WTC11 (cell line): ENCODE results near the gene QDPR. TPM values are rescaled to one million over a fixed set of nuclear protein-coding genes. Genes with fewer than 3 reads are reported as not detected.

Source experiments
- ATAC-seq: fragments of 200-7000 bp; cut with Tn5 transposase; 2 replicates; pipeline ENCODE4 v1.10.0; 2021; ENCODE audit warnings: mild to moderate bottlenecking, moderate library complexity
- CTCF ChIA-PET: fragments of 300-600 bp; sonication (Branson Sonifier 250); formaldehyde crosslinking; loops from one replicate; lab custom pipeline; 2021; ENCODE audit warnings: antibody characterized with exemption; lab: Charles Lee
- POLR2A ChIA-PET: fragments of 350-600 bp; sonication (Branson Sonifier 250); formaldehyde crosslinking; loops from one replicate; lab custom pipeline; 2021; ENCODE audit warnings: antibody characterized with exemption; lab: Charles Lee
- DNase-seq: peaks from one replicate; pipeline ENCODE4 v3.0.0; 2021; ENCODE audit warnings: low spot score
- H3K27ac Mint-ChIP-seq: 2 replicates; pipeline ENCODE4 v1.8.0; 2021; ENCODE audit warnings: mixed read lengths
- H3K27me3 Mint-ChIP-seq: 2 replicates; pipeline ENCODE4 v1.8.0; 2021; ENCODE audit warnings: low read depth, mild to moderate bottlenecking, moderate library complexity, mixed read lengths
- H3K36me3 Mint-ChIP-seq: 2 replicates; pipeline ENCODE4 v1.8.0; 2021; ENCODE audit warnings: mixed read lengths
- H3K4me1 Mint-ChIP-seq: 2 replicates; pipeline ENCODE4 v1.8.0; 2022; ENCODE audit warnings: mixed read lengths
- H3K4me3 Mint-ChIP-seq: 2 replicates; pipeline ENCODE4 v1.8.0; 2021; ENCODE audit warnings: mild to moderate bottlenecking, moderate library complexity, mixed read lengths
- H3K9me3 Mint-ChIP-seq: 2 replicates; pipeline ENCODE4 v1.8.0; 2021; ENCODE audit warnings: mixed read lengths
- JUN ChIP-seq: sonication (generic); formaldehyde crosslinking; IDR thresholded peaks from 2 replicates; pipeline ENCODE4 v1.8.0; 2023; ENCODE audit warnings: mild to moderate bottlenecking, missing genetic modification reagents
- KAT7 ChIP-seq: sonication (generic); formaldehyde crosslinking; IDR thresholded peaks from 2 replicates; pipeline ENCODE4 v1.8.1; 2023; ENCODE audit warnings: missing genetic modification reagents, mild to moderate bottlenecking, borderline replicate concordance
- NR1H2 ChIP-seq: sonication (generic); formaldehyde crosslinking; IDR thresholded peaks from 2 replicates; pipeline ENCODE4 v1.9.0; 2021; ENCODE audit warnings: mild to moderate bottlenecking, moderate library complexity, missing genetic modification reagents
- ZNF138 ChIP-seq: sonication (generic); formaldehyde crosslinking; conservative IDR thresholded peaks from 2 replicates; pipeline ENCODE4 v1.8.1; 2022; ENCODE audit warnings: mild to moderate bottlenecking, moderate library complexity, missing genetic modification reagents
- ZNF317 ChIP-seq: sonication (generic); formaldehyde crosslinking; IDR thresholded peaks from 2 replicates; pipeline ENCODE4 v1.8.1; 2023; ENCODE audit warnings: low read depth, mild to moderate bottlenecking, moderate library complexity, missing genetic modification reagents, borderline replicate concordance
- ZNF396 ChIP-seq: fragments of 250-450 bp; sonication (Bioruptor Pico); IDR thresholded peaks from 2 replicates; pipeline ENCODE4 v1.8.0; 2021; ENCODE audit warnings: mild to moderate bottlenecking, moderate library complexity, borderline replicate concordance
- ZNF416 ChIP-seq: fragments of 250-450 bp; sonication (Bioruptor Pico); IDR thresholded peaks from 2 replicates; pipeline ENCODE4 v1.9.0; 2021; ENCODE audit warnings: mild to moderate bottlenecking, inconsistent platforms
- ZNF671 ChIP-seq: fragments of 250-450 bp; sonication (Bioruptor Pico); IDR thresholded peaks from 2 replicates; pipeline ENCODE4 v1.8.0; 2021; ENCODE audit warnings: mild to moderate bottlenecking
- total RNA-seq: library from RNA; stranded (reverse); gene quantifications from 3 replicates; pipeline ENCODE4 v1.2.3, GENCODE V29; 2021
- TF ChIP-seq, protein P1 (sequence below): sonication (generic); formaldehyde crosslinking; IDR thresholded peaks from 2 replicates; pipeline ENCODE4 v1.8.0; 2022; ENCODE audit warnings: mild to moderate bottlenecking, missing genetic modification reagents
- TF ChIP-seq, protein P2 (sequence below): sonication (generic); formaldehyde crosslinking; IDR thresholded peaks from 2 replicates; pipeline ENCODE4 v1.8.1; 2022; ENCODE audit warnings: mild to moderate bottlenecking, moderate library complexity, missing genetic modification reagents
- TF ChIP-seq, protein P3 (sequence below): sonication (generic); formaldehyde crosslinking; IDR thresholded peaks from 2 replicates; pipeline ENCODE4 v1.8.0; 2022; ENCODE audit warnings: mild to moderate bottlenecking, missing genetic modification reagents
- TF ChIP-seq, protein P4 (sequence below): sonication (generic); formaldehyde crosslinking; IDR thresholded peaks from 2 replicates; pipeline ENCODE4 v1.8.1; 2022; ENCODE audit warnings: missing genetic modification reagents, borderline replicate concordance
- TF ChIP-seq, protein P5 (sequence below): fragments of 200-600 bp; IDR thresholded peaks from 2 replicates; pipeline ENCODE4 v1.8.0; 2022; ENCODE audit warnings: antibody characterized with exemption
- TF ChIP-seq, protein P6 (sequence below): sonication (generic); formaldehyde crosslinking; IDR thresholded peaks from 2 replicates; pipeline ENCODE4 v1.8.0; 2022; ENCODE audit warnings: mild to moderate bottlenecking, missing genetic modification reagents
- TF ChIP-seq, protein P7 (sequence below): sonication (generic); formaldehyde crosslinking; IDR thresholded peaks from 2 replicates; pipeline ENCODE4 v1.8.1; 2022; ENCODE audit warnings: mild to moderate bottlenecking, missing genetic modification reagents, moderate library complexity, borderline replicate concordance
- TF ChIP-seq, protein P8 (sequence below): sonication (generic); formaldehyde crosslinking; IDR thresholded peaks from 2 replicates; pipeline ENCODE4 v1.8.1; 2023; ENCODE audit warnings: mild to moderate bottlenecking, moderate library complexity, missing genetic modification reagents
- TF ChIP-seq, protein P9 (sequence below): sonication (generic); formaldehyde crosslinking; IDR thresholded peaks from 2 replicates; pipeline ENCODE4 v1.8.0; 2023; ENCODE audit warnings: mild to moderate bottlenecking, missing genetic modification reagents
- TF ChIP-seq, protein P10 (sequence below): sonication (generic); formaldehyde crosslinking; IDR thresholded peaks from 2 replicates; pipeline ENCODE4 v1.8.1; 2022; ENCODE audit warnings: low read depth, mild to moderate bottlenecking, moderate library complexity, missing genetic modification reagents, borderline replicate concordance

QDPR gene
- total RNA-seq, 1 experiment from 2014 or later: 33.6 TPM

DNA sequence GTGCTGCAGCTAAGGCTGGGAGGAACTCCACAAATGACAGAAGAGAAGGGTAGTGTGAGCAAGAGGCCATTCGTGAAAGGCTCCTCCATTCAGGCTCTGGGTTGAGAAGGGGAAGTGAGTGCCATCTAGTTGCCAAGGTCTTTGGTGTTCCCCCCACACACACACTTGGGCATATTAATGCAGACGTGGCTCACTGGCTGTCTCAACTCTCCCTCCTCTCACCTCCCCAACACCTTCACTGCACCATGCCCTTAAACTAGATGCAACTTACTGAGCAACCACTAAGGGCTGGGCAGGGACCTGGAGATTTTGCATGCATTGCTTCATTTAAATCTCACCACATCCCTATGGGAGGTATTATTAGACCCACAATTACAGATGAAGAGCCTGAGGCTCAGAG is 11.8 kb upstream of the QDPR start (continued):
- TF ChIP-seq NR1H2 (CRISPR knock-in tag) (no peak), ZNF416 (CRISPR knock-in tag) (no peak), JUN (CRISPR knock-in tag) (no peak)
- TF ChIP-seq, protein P1, sequence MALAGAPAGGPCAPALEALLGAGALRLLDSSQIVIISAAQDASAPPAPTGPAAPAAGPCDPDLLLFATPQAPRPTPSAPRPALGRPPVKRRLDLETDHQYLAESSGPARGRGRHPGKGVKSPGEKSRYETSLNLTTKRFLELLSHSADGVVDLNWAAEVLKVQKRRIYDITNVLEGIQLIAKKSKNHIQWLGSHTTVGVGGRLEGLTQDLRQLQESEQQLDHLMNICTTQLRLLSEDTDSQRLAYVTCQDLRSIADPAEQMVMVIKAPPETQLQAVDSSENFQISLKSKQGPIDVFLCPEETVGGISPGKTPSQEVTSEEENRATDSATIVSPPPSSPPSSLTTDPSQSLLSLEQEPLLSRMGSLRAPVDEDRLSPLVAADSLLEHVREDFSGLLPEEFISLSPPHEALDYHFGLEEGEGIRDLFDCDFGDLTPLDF: no peak
- TF ChIP-seq, protein P2, sequence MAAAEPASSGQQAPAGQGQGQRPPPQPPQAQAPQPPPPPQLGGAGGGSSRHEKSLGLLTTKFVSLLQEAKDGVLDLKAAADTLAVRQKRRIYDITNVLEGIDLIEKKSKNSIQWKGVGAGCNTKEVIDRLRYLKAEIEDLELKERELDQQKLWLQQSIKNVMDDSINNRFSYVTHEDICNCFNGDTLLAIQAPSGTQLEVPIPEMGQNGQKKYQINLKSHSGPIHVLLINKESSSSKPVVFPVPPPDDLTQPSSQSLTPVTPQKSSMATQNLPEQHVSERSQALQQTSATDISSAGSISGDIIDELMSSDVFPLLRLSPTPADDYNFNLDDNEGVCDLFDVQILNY (CRISPR knock-in tag): no peak
- TF ChIP-seq, protein P3, sequence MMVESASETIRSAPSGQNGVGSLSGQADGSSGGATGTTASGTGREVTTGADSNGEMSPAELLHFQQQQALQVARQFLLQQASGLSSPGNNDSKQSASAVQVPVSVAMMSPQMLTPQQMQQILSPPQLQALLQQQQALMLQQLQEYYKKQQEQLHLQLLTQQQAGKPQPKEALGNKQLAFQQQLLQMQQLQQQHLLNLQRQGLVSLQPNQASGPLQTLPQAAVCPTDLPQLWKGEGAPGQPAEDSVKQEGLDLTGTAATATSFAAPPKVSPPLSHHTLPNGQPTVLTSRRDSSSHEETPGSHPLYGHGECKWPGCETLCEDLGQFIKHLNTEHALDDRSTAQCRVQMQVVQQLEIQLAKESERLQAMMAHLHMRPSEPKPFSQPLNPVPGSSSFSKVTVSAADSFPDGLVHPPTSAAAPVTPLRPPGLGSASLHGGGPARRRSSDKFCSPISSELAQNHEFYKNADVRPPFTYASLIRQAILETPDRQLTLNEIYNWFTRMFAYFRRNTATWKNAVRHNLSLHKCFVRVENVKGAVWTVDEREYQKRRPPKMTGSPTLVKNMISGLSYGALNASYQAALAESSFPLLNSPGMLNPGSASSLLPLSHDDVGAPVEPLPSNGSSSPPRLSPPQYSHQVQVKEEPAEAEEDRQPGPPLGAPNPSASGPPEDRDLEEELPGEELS (CRISPR knock-in tag): no peak
- TF ChIP-seq, protein P4, sequence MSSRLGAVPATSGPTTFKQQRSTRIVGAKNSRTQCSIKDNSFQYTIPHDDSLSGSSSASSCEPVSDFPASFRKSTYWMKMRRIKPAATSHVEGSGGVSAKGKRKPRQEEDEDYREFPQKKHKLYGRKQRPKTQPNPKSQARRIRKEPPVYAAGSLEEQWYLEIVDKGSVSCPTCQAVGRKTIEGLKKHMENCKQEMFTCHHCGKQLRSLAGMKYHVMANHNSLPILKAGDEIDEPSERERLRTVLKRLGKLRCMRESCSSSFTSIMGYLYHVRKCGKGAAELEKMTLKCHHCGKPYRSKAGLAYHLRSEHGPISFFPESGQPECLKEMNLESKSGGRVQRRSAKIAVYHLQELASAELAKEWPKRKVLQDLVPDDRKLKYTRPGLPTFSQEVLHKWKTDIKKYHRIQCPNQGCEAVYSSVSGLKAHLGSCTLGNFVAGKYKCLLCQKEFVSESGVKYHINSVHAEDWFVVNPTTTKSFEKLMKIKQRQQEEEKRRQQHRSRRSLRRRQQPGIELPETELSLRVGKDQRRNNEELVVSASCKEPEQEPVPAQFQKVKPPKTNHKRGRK: no peak
- TF ChIP-seq, protein P5, sequence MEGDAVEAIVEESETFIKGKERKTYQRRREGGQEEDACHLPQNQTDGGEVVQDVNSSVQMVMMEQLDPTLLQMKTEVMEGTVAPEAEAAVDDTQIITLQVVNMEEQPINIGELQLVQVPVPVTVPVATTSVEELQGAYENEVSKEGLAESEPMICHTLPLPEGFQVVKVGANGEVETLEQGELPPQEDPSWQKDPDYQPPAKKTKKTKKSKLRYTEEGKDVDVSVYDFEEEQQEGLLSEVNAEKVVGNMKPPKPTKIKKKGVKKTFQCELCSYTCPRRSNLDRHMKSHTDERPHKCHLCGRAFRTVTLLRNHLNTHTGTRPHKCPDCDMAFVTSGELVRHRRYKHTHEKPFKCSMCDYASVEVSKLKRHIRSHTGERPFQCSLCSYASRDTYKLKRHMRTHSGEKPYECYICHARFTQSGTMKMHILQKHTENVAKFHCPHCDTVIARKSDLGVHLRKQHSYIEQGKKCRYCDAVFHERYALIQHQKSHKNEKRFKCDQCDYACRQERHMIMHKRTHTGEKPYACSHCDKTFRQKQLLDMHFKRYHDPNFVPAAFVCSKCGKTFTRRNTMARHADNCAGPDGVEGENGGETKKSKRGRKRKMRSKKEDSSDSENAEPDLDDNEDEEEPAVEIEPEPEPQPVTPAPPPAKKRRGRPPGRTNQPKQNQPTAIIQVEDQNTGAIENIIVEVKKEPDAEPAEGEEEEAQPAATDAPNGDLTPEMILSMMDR: no peak

DNA sequence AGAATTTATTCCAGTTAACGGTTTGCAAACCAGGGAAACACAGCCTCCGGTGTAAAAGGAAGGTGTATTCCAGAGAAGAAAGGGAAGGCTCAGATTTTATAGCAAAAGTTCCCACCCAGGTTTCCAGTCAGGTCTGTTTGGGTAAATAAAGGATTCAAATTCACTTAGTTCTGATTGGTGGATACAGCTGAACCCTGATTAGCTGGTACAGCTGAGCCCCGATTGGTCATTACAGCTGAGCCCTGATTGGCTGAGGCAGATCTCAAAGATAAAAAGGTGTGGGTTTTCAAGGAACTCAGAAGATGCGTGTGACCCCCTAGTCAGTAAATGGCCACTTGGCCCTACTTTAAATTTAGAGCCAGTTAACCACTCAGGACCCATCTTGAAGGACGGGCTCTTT is 9.7 kb upstream of the QDPR start:
- Mint-ChIP-seq H3K4me1 (peaks cover 24% of the 10 kb centered on the region), H3K9me3 (peaks cover 4% of the 10 kb centered on the region), H3K4me3 (no peak overlapping the region), H3K27ac (no peak overlapping the region), H3K27me3 (no peaks in the 10 kb centered on the region), H3K36me3 (no peaks in the 10 kb centered on the region)
- DNase-seq (no peak), ATAC-seq (no peak; the same call in 1 of the 2 replicates)
- CTCF ChIA-PET: no interaction called here
- POLR2A ChIA-PET: interaction anchor here (0.6 kb wide), 2 partner anchors 92 to 345 kb away, joined by 3 read pairs; no protein-coding TSS in a partner anchor
- TF ChIP-seq, protein P6, sequence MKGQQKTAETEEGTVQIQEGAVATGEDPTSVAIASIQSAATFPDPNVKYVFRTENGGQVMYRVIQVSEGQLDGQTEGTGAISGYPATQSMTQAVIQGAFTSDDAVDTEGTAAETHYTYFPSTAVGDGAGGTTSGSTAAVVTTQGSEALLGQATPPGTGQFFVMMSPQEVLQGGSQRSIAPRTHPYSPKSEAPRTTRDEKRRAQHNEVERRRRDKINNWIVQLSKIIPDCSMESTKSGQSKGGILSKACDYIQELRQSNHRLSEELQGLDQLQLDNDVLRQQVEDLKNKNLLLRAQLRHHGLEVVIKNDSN (CRISPR knock-in tag): no peak
- no peak for TF ChIP-seq ZNF671 (CRISPR knock-in tag)
- TF ChIP-seq, protein P7, sequence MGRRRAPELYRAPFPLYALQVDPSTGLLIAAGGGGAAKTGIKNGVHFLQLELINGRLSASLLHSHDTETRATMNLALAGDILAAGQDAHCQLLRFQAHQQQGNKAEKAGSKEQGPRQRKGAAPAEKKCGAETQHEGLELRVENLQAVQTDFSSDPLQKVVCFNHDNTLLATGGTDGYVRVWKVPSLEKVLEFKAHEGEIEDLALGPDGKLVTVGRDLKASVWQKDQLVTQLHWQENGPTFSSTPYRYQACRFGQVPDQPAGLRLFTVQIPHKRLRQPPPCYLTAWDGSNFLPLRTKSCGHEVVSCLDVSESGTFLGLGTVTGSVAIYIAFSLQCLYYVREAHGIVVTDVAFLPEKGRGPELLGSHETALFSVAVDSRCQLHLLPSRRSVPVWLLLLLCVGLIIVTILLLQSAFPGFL: no peak
- TF ChIP-seq, protein P8, sequence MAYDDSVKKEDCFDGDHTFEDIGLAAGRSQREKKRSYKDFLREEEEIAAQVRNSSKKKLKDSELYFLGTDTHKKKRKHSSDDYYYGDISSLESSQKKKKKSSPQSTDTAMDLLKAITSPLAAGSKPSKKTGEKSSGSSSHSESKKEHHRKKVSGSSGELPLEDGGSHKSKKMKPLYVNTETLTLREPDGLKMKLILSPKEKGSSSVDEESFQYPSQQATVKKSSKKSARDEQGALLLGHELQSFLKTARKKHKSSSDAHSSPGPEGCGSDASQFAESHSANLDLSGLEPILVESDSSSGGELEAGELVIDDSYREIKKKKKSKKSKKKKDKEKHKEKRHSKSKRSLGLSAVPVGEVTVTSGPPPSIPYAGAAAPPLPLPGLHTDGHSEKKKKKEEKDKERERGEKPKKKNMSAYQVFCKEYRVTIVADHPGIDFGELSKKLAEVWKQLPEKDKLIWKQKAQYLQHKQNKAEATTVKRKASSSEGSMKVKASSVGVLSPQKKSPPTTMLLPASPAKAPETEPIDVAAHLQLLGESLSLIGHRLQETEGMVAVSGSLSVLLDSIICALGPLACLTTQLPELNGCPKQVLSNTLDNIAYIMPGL (CRISPR knock-in tag): no peak
- TF ChIP-seq ZNF317 (CRISPR knock-in tag): no peak
- TF ChIP-seq ZNF396: no peak
- TF ChIP-seq, protein P9, sequence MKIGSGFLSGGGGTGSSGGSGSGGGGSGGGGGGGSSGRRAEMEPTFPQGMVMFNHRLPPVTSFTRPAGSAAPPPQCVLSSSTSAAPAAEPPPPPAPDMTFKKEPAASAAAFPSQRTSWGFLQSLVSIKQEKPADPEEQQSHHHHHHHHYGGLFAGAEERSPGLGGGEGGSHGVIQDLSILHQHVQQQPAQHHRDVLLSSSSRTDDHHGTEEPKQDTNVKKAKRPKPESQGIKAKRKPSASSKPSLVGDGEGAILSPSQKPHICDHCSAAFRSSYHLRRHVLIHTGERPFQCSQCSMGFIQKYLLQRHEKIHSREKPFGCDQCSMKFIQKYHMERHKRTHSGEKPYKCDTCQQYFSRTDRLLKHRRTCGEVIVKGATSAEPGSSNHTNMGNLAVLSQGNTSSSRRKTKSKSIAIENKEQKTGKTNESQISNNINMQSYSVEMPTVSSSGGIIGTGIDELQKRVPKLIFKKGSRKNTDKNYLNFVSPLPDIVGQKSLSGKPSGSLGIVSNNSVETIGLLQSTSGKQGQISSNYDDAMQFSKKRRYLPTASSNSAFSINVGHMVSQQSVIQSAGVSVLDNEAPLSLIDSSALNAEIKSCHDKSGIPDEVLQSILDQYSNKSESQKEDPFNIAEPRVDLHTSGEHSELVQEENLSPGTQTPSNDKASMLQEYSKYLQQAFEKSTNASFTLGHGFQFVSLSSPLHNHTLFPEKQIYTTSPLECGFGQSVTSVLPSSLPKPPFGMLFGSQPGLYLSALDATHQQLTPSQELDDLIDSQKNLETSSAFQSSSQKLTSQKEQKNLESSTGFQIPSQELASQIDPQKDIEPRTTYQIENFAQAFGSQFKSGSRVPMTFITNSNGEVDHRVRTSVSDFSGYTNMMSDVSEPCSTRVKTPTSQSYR (CRISPR knock-in tag): no peak
- no peak for TF ChIP-seq ZNF138 (CRISPR knock-in tag)
- no peak for TF ChIP-seq KAT7 (CRISPR knock-in tag)
- TF ChIP-seq JUN (CRISPR knock-in tag): no peak
- TF ChIP-seq, protein P10, sequence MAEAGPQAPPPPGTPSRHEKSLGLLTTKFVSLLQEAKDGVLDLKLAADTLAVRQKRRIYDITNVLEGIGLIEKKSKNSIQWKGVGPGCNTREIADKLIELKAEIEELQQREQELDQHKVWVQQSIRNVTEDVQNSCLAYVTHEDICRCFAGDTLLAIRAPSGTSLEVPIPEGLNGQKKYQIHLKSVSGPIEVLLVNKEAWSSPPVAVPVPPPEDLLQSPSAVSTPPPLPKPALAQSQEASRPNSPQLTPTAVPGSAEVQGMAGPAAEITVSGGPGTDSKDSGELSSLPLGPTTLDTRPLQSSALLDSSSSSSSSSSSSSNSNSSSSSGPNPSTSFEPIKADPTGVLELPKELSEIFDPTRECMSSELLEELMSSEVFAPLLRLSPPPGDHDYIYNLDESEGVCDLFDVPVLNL: no peak
